ENCODE data around the gene PTPA. TPM values are rescaled to one million over a fixed set of nuclear protein-coding genes. Genes with fewer than 3 reads are reported as not detected.
"Not testable (repeated sequence)": the region's sequence is repeated elsewhere in the genome, so short reads cannot be mapped to it uniquely, and the experiment has no call there.

Gene PTPA
- total RNA-seq, 1 experiment from 2014 or later = 182 TPM

- ChIA-PET CTCF (no interaction called here), POLR2A (ENCODE audit: unreplicated experiment) (interaction anchor here (0.6 kb wide), 3 partner anchors 15 to 484 kb away, joined by 3 to 6 read pairs (median 5); no protein-coding TSS in a partner anchor)
- Histone ChIP-seq H3K36me3 (ENCODE audit: low read depth) (no peaks in the 10 kb centered on the region; the same call in 1 of the 2 replicates), H3K4me1 (replicated peaks; ENCODE audit: insufficient read depth) (peaks cover 17% of the 10 kb centered on the region), H3K27me3 (ENCODE audit: insufficient read depth, low read depth) (no peaks in the 10 kb centered on the region), H2AFZ (no peak overlapping the region), H4K20me1 (ENCODE audit: insufficient read depth) (no peaks in the 10 kb centered on the region), H3K9me3 (ENCODE audit: insufficient read depth, low read depth) (no peaks in the 10 kb centered on the region), H3K4me2 (peak overlapping the region; percentile 29; the same call in 1 of the 2 replicates), H3F3A (ENCODE audit: insufficient read depth, low read depth) (peaks cover 13% of the 10 kb centered on the region), H3K9me2 (ENCODE audit: insufficient read depth) (no peaks in the 10 kb centered on the region), H3K79me2 (ENCODE audit: low read depth) (no peaks in the 10 kb centered on the region), H3K4me3 (no peak overlapping the region), H3K27ac (peak overlapping the region; percentile 72)
- intact Hi-C loops (cut with micrococcal nuclease; ENCODE audit: unreplicated experiment) = no loop called here
- no TSS peak for BruUV-seq (replicated peaks)
- TF ChIP-seq EZH2 (IDR thresholded peaks at IDR 0.05; ENCODE audit: low read depth) (no peak), CTCF (conservative IDR thresholded peaks at IDR 0.05) (no peak)
- DNase-seq = peak; percentile 27 to 88
Measured at GRCh38 chr9:129125478-129125877, 14.3 kb downstream of the PTPA start.

- BruUV-seq (replicated peaks) = no TSS peak
- Histone ChIP-seq H3K27me3 (ENCODE audit: insufficient read depth, low read depth) (no peaks in the 10 kb centered on the region), H3K4me1 (replicated peaks; ENCODE audit: insufficient read depth) (peaks cover 17% of the 10 kb centered on the region), H3K9me2 (ENCODE audit: insufficient read depth) (no peaks in the 10 kb centered on the region), H4K20me1 (ENCODE audit: insufficient read depth) (no peaks in the 10 kb centered on the region), H3K4me2 (no peak overlapping the region), H3F3A (ENCODE audit: insufficient read depth, low read depth) (peaks cover 23% of the 10 kb centered on the region), H3K4me3 (no peak overlapping the region), H3K9me3 (ENCODE audit: insufficient read depth, low read depth) (no peaks in the 10 kb centered on the region), H3K79me2 (ENCODE audit: low read depth) (no peaks in the 10 kb centered on the region), H3K36me3 (ENCODE audit: low read depth) (no peaks in the 10 kb centered on the region; the same call in 1 of the 2 replicates), H3K27ac (no peak overlapping the region), H2AFZ (no peak overlapping the region)
- CTCF ChIA-PET = interaction anchor here (0.6 kb wide), 1 partner anchor 123 kb away, joined by 5 read pairs; no protein-coding TSS in a partner anchor
- POLR2A ChIA-PET (ENCODE audit: unreplicated experiment) = no interaction called here
- DNase-seq = no peak
- intact Hi-C loops (cut with micrococcal nuclease; ENCODE audit: unreplicated experiment) = no loop called here
- TF ChIP-seq EZH2 (IDR thresholded peaks at IDR 0.05; ENCODE audit: low read depth) = no peak
- TF ChIP-seq CTCF (conservative IDR thresholded peaks at IDR 0.05) = no peak
Measured at GRCh38 chr9:129126749-129127618, 15.8 kb downstream of the PTPA start.

GRCh38 chr9:129128689-129129088, 17.5 kb downstream of the PTPA start:
- no peak overlapping the region for H3K4me2 ChIP-seq
- no peaks in the 10 kb centered on the region for H3K27me3 ChIP-seq (ENCODE audit: insufficient read depth, low read depth)
- no peaks in the 10 kb centered on the region for H4K20me1 ChIP-seq (ENCODE audit: insufficient read depth)
- TF ChIP-seq EZH2 (IDR thresholded peaks at IDR 0.05; ENCODE audit: low read depth) (no peak), CTCF (conservative IDR thresholded peaks at IDR 0.05) (no peak)
- no peaks in the 10 kb centered on the region for H3K9me2 ChIP-seq (ENCODE audit: insufficient read depth)
- CTCF ChIA-PET = interaction anchor here (0.7 kb wide), 1 partner anchor 1923 kb away, joined by 3 read pairs; no protein-coding TSS in a partner anchor
- no peaks in the 10 kb centered on the region for H3K9me3 ChIP-seq (ENCODE audit: insufficient read depth, low read depth)
- intact Hi-C loops (cut with micrococcal nuclease; ENCODE audit: unreplicated experiment) = no loop called here
- H3K36me3 ChIP-seq (ENCODE audit: low read depth) = no peaks in the 10 kb centered on the region; the same call in 1 of the 2 replicates
- no peak for DNase-seq
- POLR2A ChIA-PET (ENCODE audit: unreplicated experiment) = interaction anchor here (0.7 kb wide), 1 partner anchor 645 kb away, joined by 6 read pairs; no protein-coding TSS in a partner anchor
- BruUV-seq (replicated peaks) = no TSS peak
- no peak overlapping the region for H2AFZ ChIP-seq
- H3K4me1 ChIP-seq (replicated peaks; ENCODE audit: insufficient read depth) = peaks cover 17% of the 10 kb centered on the region
- H3K27ac ChIP-seq = no peak overlapping the region
- H3F3A ChIP-seq (ENCODE audit: insufficient read depth, low read depth) = peaks cover 19% of the 10 kb centered on the region
- H3K79me2 ChIP-seq (ENCODE audit: low read depth) = no peaks in the 10 kb centered on the region
- H3K4me3 ChIP-seq = no peak overlapping the region

- not testable (repeated sequence) for H3K36me3 ChIP-seq (ENCODE audit: low read depth); H3K4me2 ChIP-seq; H3K27me3 ChIP-seq (ENCODE audit: insufficient read depth, low read depth); H3K9me2 ChIP-seq (ENCODE audit: insufficient read depth); H3K9me3 ChIP-seq (ENCODE audit: insufficient read depth, low read depth); BruUV-seq (replicated peaks); H3K79me2 ChIP-seq (ENCODE audit: low read depth); H3K27ac ChIP-seq; H4K20me1 ChIP-seq (ENCODE audit: insufficient read depth); H3K4me3 ChIP-seq; H2AFZ ChIP-seq; DNase-seq; H3K4me1 ChIP-seq (replicated peaks; ENCODE audit: insufficient read depth)
- POLR2A ChIA-PET (ENCODE audit: unreplicated experiment) = interaction anchor here (0.6 kb wide), 2 partner anchors 487 to 614 kb away, joined by 3 to 7 read pairs; no protein-coding TSS in a partner anchor
- CTCF ChIA-PET = interaction anchor here (0.6 to 2.1 kb wide), 3 partner anchors 10 to 494 kb away, joined by 3 to 18 read pairs (median 4); no protein-coding TSS in a partner anchor
- H3F3A ChIP-seq (ENCODE audit: insufficient read depth, low read depth) = peaks cover 12% of the 10 kb centered on the region
- intact Hi-C loops (cut with micrococcal nuclease; ENCODE audit: unreplicated experiment) = loop anchor here (2.0 to 5.0 kb wide), 2 partner anchors 481 to 662 kb away; no protein-coding TSS in a partner anchor
Measured at GRCh38 chr9:129130271-129130670, 19.1 kb downstream of the PTPA start.

All from PC-9 (cell line).